SH-SY5Y (cell line): ENCODE measurements around the gene SCARB1.

Source experiments
- GATA2 ChIP-seq: IDR thresholded peaks from 2 replicates; pipeline ENCODE4 v1.6.1; 2011; ENCODE audit warnings: mild to moderate bottlenecking, low read depth, low read length
- GATA3 ChIP-seq: IDR thresholded peaks from 2 replicates; pipeline ENCODE4 v1.6.1; 2011; ENCODE audit warnings: low read depth, mild to moderate bottlenecking, low read length, moderate library complexity

DNA sequence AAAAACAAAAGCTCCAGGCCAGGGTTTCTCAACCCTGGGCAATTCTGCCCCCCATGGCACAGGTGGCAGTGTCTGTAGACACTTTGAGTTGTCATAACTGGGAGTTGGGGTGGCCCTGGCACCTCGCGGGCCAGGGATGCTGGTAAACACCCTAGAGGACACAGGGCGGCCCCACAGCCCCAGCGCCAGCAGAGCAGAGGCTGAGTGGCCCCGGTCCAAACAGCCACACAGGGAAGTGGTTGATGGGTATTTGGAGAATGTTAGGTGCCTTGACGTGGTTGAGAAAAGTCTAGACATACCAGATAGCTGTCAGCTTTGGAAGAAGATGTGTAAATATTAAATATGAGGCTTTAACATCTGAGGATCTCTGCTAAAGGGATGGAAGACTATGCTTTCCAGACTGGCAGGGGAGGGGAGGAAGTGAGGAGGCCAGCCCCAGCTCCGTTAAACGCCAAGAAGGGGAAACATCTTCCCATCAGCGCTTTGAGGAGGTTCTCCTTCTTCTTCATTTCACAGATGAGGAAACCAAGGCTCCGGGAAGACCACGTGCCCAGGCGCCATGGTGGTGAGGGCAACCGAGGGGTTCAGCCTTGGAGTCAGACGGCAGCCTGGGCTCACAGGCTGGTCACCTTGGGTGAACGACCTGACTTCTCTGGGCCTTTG, 103.7 kb downstream of the SCARB1 start:
- no peak for TF ChIP-seq GATA2
- no peak for TF ChIP-seq GATA3
